A549 (cell line): ENCODE results near the gene CLSTN2. TPM values are rescaled to one million over a fixed set of nuclear protein-coding genes. Genes with fewer than 3 reads are reported as not detected.

Experiments
- ATAC-seq, 2 experiments: fragments of 200-7000 bp in 1 of 2; fragments of >200 bp in 1 of 2; cut with Nextera tagmentation in 1 of 2; cut with Tn5 transposase in 1 of 2; 3 replicates each; pipeline versions ENCODE4 v1.8.0 to v1.9.1; 2018 to 2020; ENCODE audit warnings: mild to moderate bottlenecking in 1 of 2, moderate library complexity in 1 of 2
- CTCF ChIA-PET: fragments of 300-600 bp; sonication (Branson Sonifier 250); formaldehyde crosslinking; extraction: SDS; loops from one replicate; lab custom pipeline; 2021; ENCODE audit warnings: antibody characterized with exemption, inconsistent platforms; lab: Yijun Ruan, JAX
- POLR2A ChIA-PET: fragments of 350-600 bp; formaldehyde crosslinking; extraction: SDS; loops from one replicate; lab custom pipeline; 2021; ENCODE audit warnings: antibody characterized with exemption, inconsistent platforms; lab: Yijun Ruan, JAX
- DNase-seq, 2 experiments: peaks; one replicate each; pipeline versions ENCODE4 v3.0.0 to v3.0.0-alpha.2; 2011 to 2016; ENCODE audit warnings: low read depth in 1 of 2, low spot score in 1 of 2
- FAIRE-seq: peaks from 2 replicates; lab custom pipeline; 2011; peaks lifted over from hg19 to GRCh38; lab: Jason Lieb, UNC
- H3K27ac ChIP-seq, 2 experiments: fragments of >200 bp; sonication (Bioruptor Twin); formaldehyde crosslinking; 3 replicates each; pipeline ENCODE4 v1.5.1; 2016 to 2017
- H3K4me1 ChIP-seq: fragments of >200 bp; sonication (Bioruptor Twin); formaldehyde crosslinking; 3 replicates; pipeline ENCODE4 v1.6.1; 2016
- H3K4me2 ChIP-seq: fragments of >200 bp; sonication (Bioruptor Twin); formaldehyde crosslinking; 3 replicates; pipeline ENCODE4 v1.6.1; 2016
- H3K4me3 ChIP-seq: fragments of >200 bp; sonication (Bioruptor Twin); formaldehyde crosslinking; 3 replicates; pipeline ENCODE4 v1.5.1; 2016
- H3K9me3 ChIP-seq: fragments of >200 bp; sonication (Bioruptor Twin); formaldehyde crosslinking; 3 replicates; pipeline ENCODE4 v1.6.1; 2016
- CBX2 ChIP-seq: fragments of 200-600 bp; sonication (generic); IDR thresholded peaks from 2 replicates; pipeline ENCODE4 v1.6.1; 2016; ENCODE audit warnings: low read depth, mild to moderate bottlenecking, borderline replicate concordance
- EHMT2 ChIP-seq: fragments of 200-600 bp; sonication (generic); IDR thresholded peaks from 2 replicates; pipeline ENCODE4 v1.6.1; 2016; ENCODE audit warnings: antibody characterized with exemption, low read depth, mild to moderate bottlenecking, moderate library complexity
- FOSB ChIP-seq: fragments of 250-450 bp; sonication (Bioruptor Pico); IDR thresholded peaks from 2 replicates; pipeline ENCODE4 v1.5.0; 2020; ENCODE audit warnings: mild to moderate bottlenecking, moderate library complexity
- FOSL2 ChIP-seq, 2 experiments: fragments of 450-650 bp in 1 of 2; fragments of >200 bp in 1 of 2; sonication (Bioruptor Twin) in 1 of 2; formaldehyde crosslinking; IDR thresholded peaks; 2 replicates each; pipeline versions ENCODE4 v1.5.0 to v1.6.1; 2016 to 2020; ENCODE audit warnings: mild to moderate bottlenecking in 1 of 2, moderate library complexity in 1 of 2
- FOXS1 ChIP-seq: fragments of 250-450 bp; sonication (Bioruptor Pico); IDR thresholded peaks from 2 replicates; pipeline ENCODE4 v1.5.0; 2020; ENCODE audit warnings: mild to moderate bottlenecking, moderate library complexity
- HDAC2 ChIP-seq: fragments of 200-600 bp; sonication (generic); IDR thresholded peaks from 2 replicates; pipeline ENCODE4 v1.6.1; 2016
- HOXB5 ChIP-seq: fragments of 250-450 bp; sonication (Bioruptor Pico); IDR thresholded peaks from 2 replicates; pipeline ENCODE4 v1.5.0; 2020; ENCODE audit warnings: mild to moderate bottlenecking, moderate library complexity
- KDM1A ChIP-seq: fragments of 200-600 bp; sonication (generic); IDR thresholded peaks from 2 replicates; pipeline ENCODE4 v1.6.1; 2016; ENCODE audit warnings: low read depth, mild to moderate bottlenecking
- NFE2L2 ChIP-seq: fragments of 150-350 bp; conservative IDR thresholded peaks from 2 replicates; pipeline ENCODE4 v1.6.1; 2014; ENCODE audit warnings: low read length
- NPAS2 ChIP-seq: fragments of 250-450 bp; sonication (Bioruptor Pico); IDR thresholded peaks from 2 replicates; pipeline ENCODE4 v1.8.0; 2022; ENCODE audit warnings: mild to moderate bottlenecking, moderate library complexity, borderline replicate concordance
- POLR2A ChIP-seq: IDR thresholded peaks from 2 replicates; pipeline ENCODE4 v1.6.1; 2012; ENCODE audit warnings: mild to moderate bottlenecking, low read length
- RAD21 ChIP-seq, 2 experiments: fragments of >200 bp in 1 of 2; sonication (Bioruptor Twin) in 1 of 2; formaldehyde crosslinking in 1 of 2; IDR thresholded peaks in 1 of 2; conservative IDR thresholded peaks in 1 of 2; 2 replicates in 1 of 2; 3 replicates in 1 of 2; pipeline ENCODE4 v1.6.1; 2012 to 2018; ENCODE audit warnings: inconsistent platforms in 1 of 2
- RCOR1 ChIP-seq: fragments of 150-350 bp; IDR thresholded peaks from 2 replicates; pipeline ENCODE4 v1.6.1; 2014; ENCODE audit warnings: antibody characterized with exemption, low read length, low read depth
- RNF2 ChIP-seq: fragments of 200-600 bp; sonication (generic); IDR thresholded peaks from 2 replicates; pipeline ENCODE4 v1.6.1; 2016; ENCODE audit warnings: low read depth, mild to moderate bottlenecking, antibody characterized with exemption, moderate library complexity, borderline replicate concordance
- SREBF2 ChIP-seq: fragments of 450-650 bp; IDR thresholded peaks from 2 replicates; pipeline ENCODE4 v1.6.1; 2014; ENCODE audit warnings: mild to moderate bottlenecking, moderate library complexity
- TFCP2L1 ChIP-seq: fragments of 250-450 bp; sonication (Bioruptor Pico); IDR thresholded peaks from 2 replicates; pipeline ENCODE4 v1.5.0; 2021; ENCODE audit warnings: mild to moderate bottlenecking
- ZC3H11A ChIP-seq: fragments of 450-650 bp; IDR thresholded peaks from 2 replicates; pipeline ENCODE4 v1.6.1; 2014; ENCODE audit warnings: antibody characterized with exemption, mild to moderate bottlenecking
- WGBS: methylation state at CpG from one replicate; pipeline ENCODE4 v1.1.6; 2017; ENCODE audit errors: missing lambda C conversion rate; 5-methylcytosine and 5-hydroxymethylcytosine counted together
- polyA plus RNA-seq, 4 experiments: library from polyadenylated mRNA; depleted of rRNA in 3 of 4; stranded (reverse); fragments of >200 nt; fragmentation: RNase III in 1 of 4; extraction: RNeasy Plus Mini Kit Qiagen cat#74134 plus additional on column Dnase treatment in 1 of 4; gene quantifications; 2 replicates in 3 of 4; 3 replicates in 1 of 4; pipeline ENCODE4 v1.2.3, GENCODE V29; 2011 to 2017
- TF ChIP-seq, protein P1 (sequence below): fragments of >200 bp; sonication (Bioruptor Twin); formaldehyde crosslinking; IDR thresholded peaks from 2 replicates; pipeline ENCODE4 v1.6.1; 2016
- TF ChIP-seq, protein P2 (sequence below): IDR thresholded peaks from 2 replicates; pipeline ENCODE4 v1.6.1; 2012
- TF ChIP-seq, protein P3 (sequence below): fragments of 200-600 bp; sonication (generic); IDR thresholded peaks from 2 replicates; pipeline ENCODE4 v1.6.1; 2016; ENCODE audit warnings: antibody characterized with exemption, mild to moderate bottlenecking, moderate library complexity
- TF ChIP-seq, protein P4 (sequence below): fragments of 250-450 bp; sonication (Bioruptor Pico); IDR thresholded peaks from 2 replicates; pipeline ENCODE4 v1.5.0; 2020; ENCODE audit warnings: low read depth, mild to moderate bottlenecking, moderate library complexity
- TF ChIP-seq, protein P5 (sequence below): fragments of 250-450 bp; sonication (Bioruptor Pico); IDR thresholded peaks from 2 replicates; pipeline ENCODE4 v1.5.0; 2021; ENCODE audit warnings: mild to moderate bottlenecking, moderate library complexity, borderline replicate concordance
- TF ChIP-seq, protein P6 (sequence below): fragments of 150-350 bp; IDR thresholded peaks from 2 replicates; pipeline ENCODE4 v1.6.1; 2014; ENCODE audit warnings: low read depth, mild to moderate bottlenecking, low read length

The CLSTN2 gene
- polyA plus RNA-seq, 2 of the 4 experiments (the other 2 are of a cell fraction), result 0.03 to 0.04 TPM

DNA sequence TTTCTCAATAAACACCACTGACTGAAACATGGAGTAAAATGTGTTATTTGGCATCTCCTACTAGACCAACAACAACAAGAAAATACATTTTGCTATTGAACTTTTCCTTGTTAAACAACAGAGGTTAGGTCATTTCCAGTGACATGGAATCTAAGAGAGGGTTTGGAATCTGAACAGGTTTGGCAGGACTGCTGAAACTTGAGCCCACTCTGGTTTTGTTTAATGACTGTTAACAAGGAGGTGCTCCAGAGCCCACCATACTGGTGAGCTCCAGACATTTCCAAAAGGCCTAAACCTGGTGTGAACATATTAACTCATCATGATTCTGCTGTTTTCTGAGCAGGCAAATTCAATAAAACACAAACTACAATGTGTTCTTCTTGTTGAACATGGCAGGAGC lies 412.2 kb downstream of the CLSTN2 start:
- Histone ChIP-seq H3K4me2 (no peak overlapping the region), H3K4me1 (no peaks in the 10 kb centered on the region), H3K4me3 (no peak overlapping the region), H3K9me3 (no peaks in the 10 kb centered on the region), H3K27ac (no peak overlapping the region)
- ChIA-PET POLR2A (no interaction called here), CTCF (no interaction called here)
- no peak for TF ChIP-seq HDAC2
- no peak for TF ChIP-seq RAD21 (conservative IDR thresholded peaks at IDR 0.05 in 1 of 2, IDR thresholded peaks at IDR 0.05 in 1 of 2)
- TF ChIP-seq SREBF2, result no peak
- no peak for TF ChIP-seq EHMT2
- TF ChIP-seq, protein P1, sequence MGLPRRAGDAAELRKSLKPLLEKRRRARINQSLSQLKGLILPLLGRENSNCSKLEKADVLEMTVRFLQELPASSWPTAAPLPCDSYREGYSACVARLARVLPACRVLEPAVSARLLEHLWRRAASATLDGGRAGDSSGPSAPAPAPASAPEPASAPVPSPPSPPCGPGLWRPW, result no peak
- no peak for TF ChIP-seq RNF2
- no peak for TF ChIP-seq TFCP2L1 (CRISPR knock-in tag)
- no peak for TF ChIP-seq RCOR1
- TF ChIP-seq, protein P2, sequence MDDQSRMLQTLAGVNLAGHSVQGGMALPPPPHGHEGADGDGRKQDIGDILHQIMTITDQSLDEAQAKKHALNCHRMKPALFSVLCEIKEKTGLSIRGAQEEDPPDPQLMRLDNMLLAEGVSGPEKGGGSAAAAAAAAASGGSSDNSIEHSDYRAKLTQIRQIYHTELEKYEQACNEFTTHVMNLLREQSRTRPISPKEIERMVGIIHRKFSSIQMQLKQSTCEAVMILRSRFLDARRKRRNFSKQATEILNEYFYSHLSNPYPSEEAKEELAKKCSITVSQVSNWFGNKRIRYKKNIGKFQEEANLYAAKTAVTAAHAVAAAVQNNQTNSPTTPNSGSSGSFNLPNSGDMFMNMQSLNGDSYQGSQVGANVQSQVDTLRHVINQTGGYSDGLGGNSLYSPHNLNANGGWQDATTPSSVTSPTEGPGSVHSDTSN, result no peak
- TF ChIP-seq NFE2L2, result no peak
- TF ChIP-seq, protein P3, sequence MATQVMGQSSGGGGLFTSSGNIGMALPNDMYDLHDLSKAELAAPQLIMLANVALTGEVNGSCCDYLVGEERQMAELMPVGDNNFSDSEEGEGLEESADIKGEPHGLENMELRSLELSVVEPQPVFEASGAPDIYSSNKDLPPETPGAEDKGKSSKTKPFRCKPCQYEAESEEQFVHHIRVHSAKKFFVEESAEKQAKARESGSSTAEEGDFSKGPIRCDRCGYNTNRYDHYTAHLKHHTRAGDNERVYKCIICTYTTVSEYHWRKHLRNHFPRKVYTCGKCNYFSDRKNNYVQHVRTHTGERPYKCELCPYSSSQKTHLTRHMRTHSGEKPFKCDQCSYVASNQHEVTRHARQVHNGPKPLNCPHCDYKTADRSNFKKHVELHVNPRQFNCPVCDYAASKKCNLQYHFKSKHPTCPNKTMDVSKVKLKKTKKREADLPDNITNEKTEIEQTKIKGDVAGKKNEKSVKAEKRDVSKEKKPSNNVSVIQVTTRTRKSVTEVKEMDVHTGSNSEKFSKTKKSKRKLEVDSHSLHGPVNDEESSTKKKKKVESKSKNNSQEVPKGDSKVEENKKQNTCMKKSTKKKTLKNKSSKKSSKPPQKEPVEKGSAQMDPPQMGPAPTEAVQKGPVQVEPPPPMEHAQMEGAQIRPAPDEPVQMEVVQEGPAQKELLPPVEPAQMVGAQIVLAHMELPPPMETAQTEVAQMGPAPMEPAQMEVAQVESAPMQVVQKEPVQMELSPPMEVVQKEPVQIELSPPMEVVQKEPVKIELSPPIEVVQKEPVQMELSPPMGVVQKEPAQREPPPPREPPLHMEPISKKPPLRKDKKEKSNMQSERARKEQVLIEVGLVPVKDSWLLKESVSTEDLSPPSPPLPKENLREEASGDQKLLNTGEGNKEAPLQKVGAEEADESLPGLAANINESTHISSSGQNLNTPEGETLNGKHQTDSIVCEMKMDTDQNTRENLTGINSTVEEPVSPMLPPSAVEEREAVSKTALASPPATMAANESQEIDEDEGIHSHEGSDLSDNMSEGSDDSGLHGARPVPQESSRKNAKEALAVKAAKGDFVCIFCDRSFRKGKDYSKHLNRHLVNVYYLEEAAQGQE, result no peak
- TF ChIP-seq NPAS2, result no peak
- TF ChIP-seq POLR2A, result no peak
- no peak for TF ChIP-seq FOSB (CRISPR knock-in tag)
- TF ChIP-seq, protein P4, sequence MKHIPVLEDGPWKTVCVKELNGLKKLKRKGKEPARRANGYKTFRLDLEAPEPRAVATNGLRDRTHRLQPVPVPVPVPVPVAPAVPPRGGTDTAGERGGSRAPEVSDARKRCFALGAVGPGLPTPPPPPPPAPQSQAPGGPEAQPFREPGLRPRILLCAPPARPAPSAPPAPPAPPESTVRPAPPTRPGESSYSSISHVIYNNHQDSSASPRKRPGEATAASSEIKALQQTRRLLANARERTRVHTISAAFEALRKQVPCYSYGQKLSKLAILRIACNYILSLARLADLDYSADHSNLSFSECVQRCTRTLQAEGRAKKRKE (CRISPR knock-in tag), result no peak
- TF ChIP-seq, protein P5, sequence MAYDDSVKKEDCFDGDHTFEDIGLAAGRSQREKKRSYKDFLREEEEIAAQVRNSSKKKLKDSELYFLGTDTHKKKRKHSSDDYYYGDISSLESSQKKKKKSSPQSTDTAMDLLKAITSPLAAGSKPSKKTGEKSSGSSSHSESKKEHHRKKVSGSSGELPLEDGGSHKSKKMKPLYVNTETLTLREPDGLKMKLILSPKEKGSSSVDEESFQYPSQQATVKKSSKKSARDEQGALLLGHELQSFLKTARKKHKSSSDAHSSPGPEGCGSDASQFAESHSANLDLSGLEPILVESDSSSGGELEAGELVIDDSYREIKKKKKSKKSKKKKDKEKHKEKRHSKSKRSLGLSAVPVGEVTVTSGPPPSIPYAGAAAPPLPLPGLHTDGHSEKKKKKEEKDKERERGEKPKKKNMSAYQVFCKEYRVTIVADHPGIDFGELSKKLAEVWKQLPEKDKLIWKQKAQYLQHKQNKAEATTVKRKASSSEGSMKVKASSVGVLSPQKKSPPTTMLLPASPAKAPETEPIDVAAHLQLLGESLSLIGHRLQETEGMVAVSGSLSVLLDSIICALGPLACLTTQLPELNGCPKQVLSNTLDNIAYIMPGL (CRISPR knock-in tag), result no peak
- no peak for ATAC-seq
- no peak for FAIRE-seq
- DNase-seq, result no peak

DNA sequence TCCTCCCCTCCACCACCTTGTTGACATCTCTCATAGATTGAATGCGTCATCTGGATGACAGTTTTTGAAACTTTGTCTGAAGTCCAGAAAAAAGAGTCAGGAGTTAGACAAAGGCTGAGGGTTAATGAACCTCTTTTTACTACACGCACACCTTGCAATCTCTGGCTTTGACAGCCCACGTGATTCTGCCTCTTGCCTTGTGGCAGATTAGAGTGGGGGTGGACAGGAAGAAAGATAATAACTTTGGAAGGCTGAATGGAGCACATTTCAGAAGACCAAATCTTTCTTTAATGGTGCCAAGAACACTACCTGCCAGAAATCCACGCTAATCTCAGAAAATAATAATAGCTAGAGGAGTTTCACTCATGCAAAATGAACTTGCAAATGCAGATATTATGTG lies 415.0 kb downstream of the CLSTN2 start:
- no peaks in the 10 kb centered on the region for H3K9me3 ChIP-seq
- TF ChIP-seq FOSB (CRISPR knock-in tag) (no peak), ZC3H11A (no peak), FOSL2 (IDR thresholded peaks at IDR 0.05) (no peak), FOSL2 (CRISPR knock-in tag; IDR thresholded peaks at IDR 0.05) (no peak), HOXB5 (no peak), CBX2 (no peak), KDM1A (no peak), EHMT2 (no peak), FOXS1 (CRISPR knock-in tag) (no peak)
- TF ChIP-seq, protein P6, sequence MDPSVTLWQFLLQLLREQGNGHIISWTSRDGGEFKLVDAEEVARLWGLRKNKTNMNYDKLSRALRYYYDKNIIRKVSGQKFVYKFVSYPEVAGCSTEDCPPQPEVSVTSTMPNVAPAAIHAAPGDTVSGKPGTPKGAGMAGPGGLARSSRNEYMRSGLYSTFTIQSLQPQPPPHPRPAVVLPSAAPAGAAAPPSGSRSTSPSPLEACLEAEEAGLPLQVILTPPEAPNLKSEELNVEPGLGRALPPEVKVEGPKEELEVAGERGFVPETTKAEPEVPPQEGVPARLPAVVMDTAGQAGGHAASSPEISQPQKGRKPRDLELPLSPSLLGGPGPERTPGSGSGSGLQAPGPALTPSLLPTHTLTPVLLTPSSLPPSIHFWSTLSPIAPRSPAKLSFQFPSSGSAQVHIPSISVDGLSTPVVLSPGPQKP, result no peak
- no peak overlapping the region for H3K4me2 ChIP-seq
- 20% methylated on average over 4 of the region's 4 CpGs for WGBS
- DNase-seq (no peak), FAIRE-seq (no peak), ATAC-seq (no peak)
- no peak overlapping the region for H3K4me3 ChIP-seq
- ChIA-PET CTCF (no interaction called here), POLR2A (no interaction called here)
- H3K4me1 ChIP-seq, result no peaks in the 10 kb centered on the region
- no peak overlapping the region for H3K27ac ChIP-seq
